Panc1 (cell line): Measurements from ENCODE around the gene TET3. TPM values are rescaled to one million over a fixed set of nuclear protein-coding genes. Genes with fewer than 3 reads are reported as not detected.

Experiments used
- ATAC-seq: fragments of 200-7000 bp; cut with Tn5 transposase; 2 replicates; pipeline ENCODE4 v1.9.1; 2020; ENCODE audit warnings: mild to moderate bottlenecking, moderate library complexity
- BruUV-seq: library from RNA; stranded (reverse); fragments of 400-500 nt; replicated peaks from 2 replicates; lab custom pipeline; 2021; lab: Mats Ljungman, UMichigan
- CTCF ChIA-PET: fragments of 300-600 bp; sonication (Branson Sonifier 250); formaldehyde crosslinking; loops from one replicate; lab custom pipeline; 2022; ENCODE audit warnings: antibody characterized with exemption; lab: Charles Lee
- POLR2A ChIA-PET: fragments of 300-600 bp; sonication (Branson Sonifier 250); formaldehyde crosslinking; loops from one replicate; lab custom pipeline; 2022; ENCODE audit warnings: antibody characterized with exemption; lab: Charles Lee
- DNase-seq: peaks from one replicate; pipeline ENCODE4 v3.0.0-alpha.2; 2010; ENCODE audit warnings: low read depth, low spot score
- H3K27ac ChIP-seq: 2 replicates; pipeline ENCODE4 v1.5.1; 2011; ENCODE audit warnings: mild to moderate bottlenecking, low read length, inconsistent platforms
- H3K27me3 ChIP-seq: fragments of 200-500 bp; sonication (Bioruptor generic); 2 replicates; pipeline ENCODE4 v1.6.0; 2014; ENCODE audit warnings: low read length, inconsistent platforms; ENCODE audit not compliant: control insufficient read depth, insufficient read depth
- H3K36me3 ChIP-seq: fragments of 200-500 bp; sonication (Bioruptor generic); 2 replicates; pipeline ENCODE4 v1.5.1; 2014; ENCODE audit warnings: inconsistent platforms, mild to moderate bottlenecking, low read length, moderate library complexity; ENCODE audit not compliant: control insufficient read depth, insufficient read depth
- H3K4me1 ChIP-seq: 2 replicates; pipeline ENCODE4 v1.5.1; 2011; ENCODE audit warnings: inconsistent platforms, mild to moderate bottlenecking, low read length, moderate library complexity; ENCODE audit not compliant: control insufficient read depth, insufficient read depth
- H3K4me3 ChIP-seq, 2 experiments: 2 replicates each; pipeline ENCODE4 v1.5.1; 2011 to 2012; ENCODE audit warnings: low read depth in 2 of 2, low read length in 2 of 2, mild to moderate bottlenecking in 2 of 2, inconsistent platforms in 1 of 2, moderate library complexity in 1 of 2
- H3K9me3 ChIP-seq: fragments of 200-500 bp; sonication (Bioruptor generic); 2 replicates; pipeline ENCODE4 v1.5.1; 2014; ENCODE audit warnings: low read depth, mild to moderate bottlenecking, inconsistent platforms, low read length, moderate library complexity; ENCODE audit not compliant: control insufficient read depth, insufficient read depth
- CTCF ChIP-seq: fragments of 450-650 bp; IDR thresholded peaks from 2 replicates; pipeline ENCODE4 v1.5.1; 2017; ENCODE audit warnings: mild to moderate bottlenecking
- POLR2AphosphoS5 ChIP-seq: IDR thresholded peaks from 2 replicates; pipeline ENCODE4 v1.6.1; 2012; ENCODE audit warnings: mild to moderate bottlenecking, low read depth, low read length, moderate library complexity
- SIN3A ChIP-seq: IDR thresholded peaks from 2 replicates; pipeline ENCODE4 v1.6.1; 2012; ENCODE audit warnings: low read depth, mild to moderate bottlenecking, low read length, moderate library complexity, borderline replicate concordance; ENCODE audit not compliant: insufficient read depth
- TCF7L2 ChIP-seq: IDR thresholded peaks from 2 replicates; pipeline ENCODE4 v1.6.1; 2011; ENCODE audit warnings: mild to moderate bottlenecking, low read depth, low read length, inconsistent platforms
- in situ Hi-C: cut with HindIII; loops from 2 replicates; pipeline ENCODE4 v1.10.0; 2016; ENCODE audit warnings: low sequenced_read_pairs, low pct_unique_long_range_greater_than_20kb
- intact Hi-C: fragments of 100-400 bp; cut with micrococcal nuclease; formaldehyde crosslinking; loops from one replicate; pipeline ENCODE4 v1.10.0; 2022; ENCODE audit not compliant: unreplicated experiment
- total RNA-seq: library from RNA; stranded (reverse); gene quantifications from one replicate; pipeline ENCODE4 v1.2.1, GENCODE V29; 2021; ENCODE audit not compliant: unreplicated experiment
- TF ChIP-seq, protein P1 (sequence below), 2 experiments: IDR thresholded peaks; 2 replicates each; pipeline ENCODE4 v1.6.1; 2011 to 2012; ENCODE audit warnings: low read depth in 2 of 2, control low read depth in 1 of 2, low read length in 1 of 2, mild to moderate bottlenecking in 1 of 2, moderate library complexity in 1 of 2; ENCODE audit not compliant: insufficient read depth in 1 of 2

Gene TET3
- total RNA-seq, 1 experiment from 2014 or later: 13.1 TPM

GRCh38 chr2:73946215-73946614, 38.5 kb upstream of the TET3 start:
- BruUV-seq: no TSS peak
- H3K4me3 ChIP-seq: no peak overlapping the region
- H3K36me3 ChIP-seq: peaks cover 15% of the 10 kb centered on the region; the same call in 1 of the 2 replicates
- POLR2A ChIA-PET: no interaction called here
- H3K9me3 ChIP-seq: no peaks in the 10 kb centered on the region
- H3K27me3 ChIP-seq: no peaks in the 10 kb centered on the region
- TF ChIP-seq SIN3A (no peak), POLR2AphosphoS5 (no peak), TCF7L2 (no peak), CTCF (no peak)
- TF ChIP-seq, protein P1, sequence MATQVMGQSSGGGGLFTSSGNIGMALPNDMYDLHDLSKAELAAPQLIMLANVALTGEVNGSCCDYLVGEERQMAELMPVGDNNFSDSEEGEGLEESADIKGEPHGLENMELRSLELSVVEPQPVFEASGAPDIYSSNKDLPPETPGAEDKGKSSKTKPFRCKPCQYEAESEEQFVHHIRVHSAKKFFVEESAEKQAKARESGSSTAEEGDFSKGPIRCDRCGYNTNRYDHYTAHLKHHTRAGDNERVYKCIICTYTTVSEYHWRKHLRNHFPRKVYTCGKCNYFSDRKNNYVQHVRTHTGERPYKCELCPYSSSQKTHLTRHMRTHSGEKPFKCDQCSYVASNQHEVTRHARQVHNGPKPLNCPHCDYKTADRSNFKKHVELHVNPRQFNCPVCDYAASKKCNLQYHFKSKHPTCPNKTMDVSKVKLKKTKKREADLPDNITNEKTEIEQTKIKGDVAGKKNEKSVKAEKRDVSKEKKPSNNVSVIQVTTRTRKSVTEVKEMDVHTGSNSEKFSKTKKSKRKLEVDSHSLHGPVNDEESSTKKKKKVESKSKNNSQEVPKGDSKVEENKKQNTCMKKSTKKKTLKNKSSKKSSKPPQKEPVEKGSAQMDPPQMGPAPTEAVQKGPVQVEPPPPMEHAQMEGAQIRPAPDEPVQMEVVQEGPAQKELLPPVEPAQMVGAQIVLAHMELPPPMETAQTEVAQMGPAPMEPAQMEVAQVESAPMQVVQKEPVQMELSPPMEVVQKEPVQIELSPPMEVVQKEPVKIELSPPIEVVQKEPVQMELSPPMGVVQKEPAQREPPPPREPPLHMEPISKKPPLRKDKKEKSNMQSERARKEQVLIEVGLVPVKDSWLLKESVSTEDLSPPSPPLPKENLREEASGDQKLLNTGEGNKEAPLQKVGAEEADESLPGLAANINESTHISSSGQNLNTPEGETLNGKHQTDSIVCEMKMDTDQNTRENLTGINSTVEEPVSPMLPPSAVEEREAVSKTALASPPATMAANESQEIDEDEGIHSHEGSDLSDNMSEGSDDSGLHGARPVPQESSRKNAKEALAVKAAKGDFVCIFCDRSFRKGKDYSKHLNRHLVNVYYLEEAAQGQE (IDR thresholded peaks at IDR 0.05; ENCODE audit: insufficient read depth in 1 of 2, low read depth in 2 of 2, low read length in 1 of 2): no peak
- ATAC-seq: no peak
- CTCF ChIA-PET: no interaction called here
- no peaks in the 10 kb centered on the region for H3K4me1 ChIP-seq
- in situ Hi-C loops: no loop called here
- DNase-seq: no peak
- H3K27ac ChIP-seq: no peak overlapping the region
- intact Hi-C loops: no loop called here

DNA sequence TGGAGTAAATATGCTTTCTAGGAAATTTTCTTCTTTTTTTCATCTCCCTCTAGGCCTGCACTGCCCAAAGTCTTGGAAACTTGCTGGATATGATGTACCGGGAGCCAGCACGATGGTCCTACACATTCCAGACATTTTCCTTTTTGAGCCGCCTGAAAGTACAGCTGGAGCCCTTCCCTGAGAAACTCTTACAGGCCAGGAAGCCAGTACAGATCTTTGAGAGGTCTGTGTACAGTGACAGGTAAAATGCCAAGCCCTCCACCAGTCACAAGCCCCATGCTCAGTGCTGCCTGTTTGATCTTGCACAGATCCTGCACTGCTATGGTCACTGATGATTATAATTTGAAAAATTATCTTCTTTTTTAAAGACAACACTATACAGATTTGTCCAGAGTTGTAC, 38.0 kb upstream of the TET3 start:
- H3K27ac ChIP-seq: no peak overlapping the region
- H3K9me3 ChIP-seq: no peaks in the 10 kb centered on the region
- ChIA-PET CTCF (no interaction called here), POLR2A (no interaction called here)
- intact Hi-C loops (no loop called here), in situ Hi-C loops (no loop called here)
- DNase-seq (no peak), ATAC-seq (no peak)
- BruUV-seq: no TSS peak
- peaks cover 15% of the 10 kb centered on the region; the same call in 1 of the 2 replicates for H3K36me3 ChIP-seq
- H3K4me3 ChIP-seq: no peak overlapping the region
- H3K4me1 ChIP-seq: no peaks in the 10 kb centered on the region
- TF ChIP-seq CTCF: no peak
- TF ChIP-seq POLR2AphosphoS5: no peak
- no peak for TF ChIP-seq TCF7L2
- TF ChIP-seq, protein P1 (IDR thresholded peaks at IDR 0.05; ENCODE audit: insufficient read depth in 1 of 2, low read depth in 2 of 2, low read length in 1 of 2): no peak
- no peak for TF ChIP-seq SIN3A
- no peaks in the 10 kb centered on the region for H3K27me3 ChIP-seq
